Tibial nerve (tissue), 4 donors: ENCODE data around the gene SCYGR6. TPM values are rescaled to one million over a fixed set of nuclear protein-coding genes. Genes with fewer than 3 reads are reported as not detected.

Experiments
- DNase-seq, 2 donors: peaks; one replicate each; pipeline ENCODE4 v3.0.0-alpha.2; 2019; ENCODE audit warnings: low spot score in 2 of 2
- H3K27ac ChIP-seq, 4 donors: fragments of 200-600 bp; sonication (generic) in 3 of 4; one replicate each; pipeline ENCODE4 v1.5.1; 2017 to 2019; ENCODE audit warnings: mild to moderate bottlenecking in 1 of 4
- H3K27me3 ChIP-seq, 2 donors: fragments of 200-600 bp; sonication (generic) in 1 of 2; one replicate each; pipeline versions ENCODE4 v1.5.1 to v1.6.0; 2017 to 2019
- H3K36me3 ChIP-seq, 3 donors: fragments of 200-600 bp; sonication (generic); one replicate each; pipeline ENCODE4 v1.5.1; 2018 to 2019
- H3K4me1 ChIP-seq, 4 donors: fragments of 200-600 bp; sonication (generic) in 3 of 4; one replicate each; pipeline ENCODE4 v1.5.1; 2017 to 2019
- H3K4me3 ChIP-seq, 4 donors: fragments of 200-600 bp; sonication (generic) in 3 of 4; one replicate each; pipeline ENCODE4 v1.5.1; 2017 to 2019; ENCODE audit warnings: mild to moderate bottlenecking in 1 of 4, moderate library complexity in 1 of 4
- H3K9me3 ChIP-seq, 4 donors: fragments of 200-600 bp; sonication (generic) in 3 of 4; one replicate each; pipeline ENCODE4 v1.5.1; 2017 to 2019
- CTCF ChIP-seq, 5 experiments: fragments of 200-600 bp in 3 of 5; fragments of 450-650 bp in 2 of 5; sonication (generic) in 3 of 5; IDR thresholded peaks; one replicate each; pipeline ENCODE4 v1.5.1; 2016 to 2019; ENCODE audit warnings: antibody characterized with exemption in 5 of 5, mild to moderate bottlenecking in 3 of 5, moderate library complexity in 2 of 5
- EP300 ChIP-seq, 2 donors: sonication (generic); formaldehyde crosslinking; IDR thresholded peaks; one replicate each; pipeline ENCODE4 v1.6.1; 2017; ENCODE audit warnings: antibody characterized with exemption in 2 of 2, mild to moderate bottlenecking in 1 of 2
- POLR2A ChIP-seq, 2 donors: fragments of 450-650 bp; IDR thresholded peaks; one replicate each; pipeline ENCODE4 v1.6.1; 2017; ENCODE audit warnings: antibody characterized with exemption in 2 of 2, mild to moderate bottlenecking in 2 of 2, moderate library complexity in 2 of 2
- WGBS, 2 donors: methylation state at CpG; one replicate each; pipeline ENCODE4 v1.1.5; 2018; 5-methylcytosine and 5-hydroxymethylcytosine counted together
- total RNA-seq, 4 donors: library from RNA; depleted of rRNA; stranded (reverse); fragments of >200 nt; gene quantifications; one replicate each; pipeline ENCODE4 v1.1.0, GENCODE V29; 2016

SCYGR6 gene
- total RNA-seq, 4 donors from 2014 or later = not detected

GRCh38 chr2:227710986-227711385 is 13.6 kb downstream of the SCYGR6 start:
- no peak overlapping the region for H3K4me3 ChIP-seq
- H3K36me3 ChIP-seq = no peaks in the 10 kb centered on the region
- H3K27ac ChIP-seq = no peak overlapping the region
- no peaks in the 10 kb centered on the region for H3K4me1 ChIP-seq
- 86 to 91% methylated on average over 7 of the region's 7 CpGs for WGBS, 2 donors
- TF ChIP-seq CTCF (IDR thresholded peaks at IDR 0.05) (no peak), EP300 (IDR thresholded peaks at IDR 0.05) (no peak), POLR2A (IDR thresholded peaks at IDR 0.05) (no peak)
- no peaks in the 10 kb centered on the region for H3K9me3 ChIP-seq
- DNase-seq = no peak
- H3K27me3 ChIP-seq = no peaks in the 10 kb centered on the region

DNA sequence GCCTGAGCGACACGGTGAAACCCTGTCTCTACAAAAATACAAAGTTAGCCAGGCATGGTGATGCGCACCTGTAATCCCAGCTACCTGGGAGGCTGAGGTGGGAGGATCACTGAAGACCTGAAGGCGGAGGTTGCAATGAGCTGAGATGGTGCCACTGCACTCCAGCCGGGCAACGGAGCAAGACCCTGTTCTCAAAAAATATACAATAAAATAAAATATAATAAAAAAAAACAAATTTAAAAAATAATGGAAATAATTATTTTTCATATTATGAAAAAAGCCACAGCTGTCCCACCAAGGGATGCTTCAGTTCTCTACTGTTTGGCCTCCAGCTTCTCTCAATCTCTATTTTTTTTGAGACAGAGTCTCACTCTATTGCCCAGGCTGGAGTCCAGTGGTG is 17.2 kb downstream of the SCYGR6 start:
- WGBS, 2 donors = 83 to 87% methylated on average over 6 of the region's 6 CpGs
- H3K4me1 ChIP-seq = no peaks in the 10 kb centered on the region
- H3K36me3 ChIP-seq = no peaks in the 10 kb centered on the region
- H3K27ac ChIP-seq = no peak overlapping the region
- TF ChIP-seq EP300 (IDR thresholded peaks at IDR 0.05) (no peak), POLR2A (IDR thresholded peaks at IDR 0.05) (no peak), CTCF (IDR thresholded peaks at IDR 0.05) (no peak)
- DNase-seq = no peak
- H3K9me3 ChIP-seq = no peaks in the 10 kb centered on the region
- H3K27me3 ChIP-seq = no peaks in the 10 kb centered on the region
- no peak overlapping the region for H3K4me3 ChIP-seq

DNA sequence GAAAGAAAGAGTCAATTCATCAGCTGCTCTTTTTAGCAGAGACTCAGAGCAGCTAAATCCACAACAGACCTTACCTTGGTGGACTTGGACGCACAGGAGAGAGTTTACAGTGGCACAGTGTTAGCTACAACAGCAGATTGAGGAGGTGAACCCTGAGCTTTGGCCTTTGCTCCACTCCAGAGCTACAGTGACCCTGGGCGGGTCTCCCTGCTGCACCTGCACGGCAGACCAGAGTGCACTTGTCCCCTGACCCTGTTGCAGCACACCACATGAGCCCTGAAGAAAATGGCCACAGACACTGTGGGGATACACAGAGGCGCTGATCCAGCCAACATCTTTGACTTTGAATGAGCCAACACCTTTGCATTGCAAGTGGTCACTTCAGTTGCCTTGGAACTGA is 17.7 kb downstream of the SCYGR6 start:
- Histone ChIP-seq H3K4me3 (no peak overlapping the region), H3K27me3 (no peaks in the 10 kb centered on the region), H3K9me3 (no peaks in the 10 kb centered on the region), H3K27ac (no peak overlapping the region), H3K36me3 (no peaks in the 10 kb centered on the region), H3K4me1 (no peaks in the 10 kb centered on the region)
- TF ChIP-seq POLR2A (IDR thresholded peaks at IDR 0.05) (no peak), CTCF (IDR thresholded peaks at IDR 0.05) (no peak), EP300 (IDR thresholded peaks at IDR 0.05) (no peak)
- WGBS, 2 donors = 70 to 81% methylated on average over 4 of the region's 4 CpGs
- no peak for DNase-seq

GRCh38 chr2:227703961-227704360 is 20.6 kb downstream of the SCYGR6 start:
- Histone ChIP-seq H3K36me3 (no peaks in the 10 kb centered on the region), H3K27me3 (no peaks in the 10 kb centered on the region)
- 78 to 82% methylated on average over 3 of the region's 3 CpGs for WGBS, 2 donors

DNA sequence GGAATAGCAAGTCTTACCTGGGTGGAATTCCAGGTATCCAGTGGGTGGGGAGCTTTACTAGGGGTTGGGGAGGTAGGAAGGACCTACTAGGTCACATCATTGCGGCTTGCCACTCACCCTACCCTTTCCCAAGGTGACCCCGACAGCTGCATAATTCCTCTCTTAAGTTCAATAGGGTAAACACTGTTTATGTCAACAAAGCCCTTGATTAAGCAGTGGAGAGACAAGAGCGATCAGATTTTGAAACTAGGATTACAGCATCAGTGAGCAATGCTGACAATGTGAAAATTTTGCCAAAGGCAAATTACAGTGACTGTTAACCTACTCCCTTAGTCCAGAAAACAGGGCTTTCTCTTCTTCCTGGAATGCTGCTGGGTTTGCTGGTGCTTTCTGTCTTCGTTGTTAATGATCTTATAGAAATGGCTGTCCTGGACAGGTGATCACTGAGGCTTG is 21.3 kb downstream of the SCYGR6 start:
- no peak for TF ChIP-seq EP300 (IDR thresholded peaks at IDR 0.05)
- TF ChIP-seq CTCF (IDR thresholded peaks at IDR 0.05) = no peak
- no peak for TF ChIP-seq POLR2A (IDR thresholded peaks at IDR 0.05)
- WGBS, 2 donors = 35 to 39% methylated on average over 4 of the region's 4 CpGs
- no peaks in the 10 kb centered on the region for H3K4me1 ChIP-seq
- H3K27me3 ChIP-seq = no peaks in the 10 kb centered on the region
- no peaks in the 10 kb centered on the region for H3K36me3 ChIP-seq
- DNase-seq = no peak
- no peaks in the 10 kb centered on the region for H3K9me3 ChIP-seq
- H3K4me3 ChIP-seq = no peak overlapping the region
- H3K27ac ChIP-seq = no peak overlapping the region

More at GRCh38 chr2:227703961-227704360, 20.6 kb downstream of the SCYGR6 start:
- DNase-seq = no peak
- H3K4me3 ChIP-seq = no peak overlapping the region
- no peaks in the 10 kb centered on the region for H3K4me1 ChIP-seq
- no peak overlapping the region for H3K27ac ChIP-seq
- no peak for TF ChIP-seq EP300 (IDR thresholded peaks at IDR 0.05)
- TF ChIP-seq POLR2A (IDR thresholded peaks at IDR 0.05) = no peak
- no peak for TF ChIP-seq CTCF (IDR thresholded peaks at IDR 0.05)
- H3K9me3 ChIP-seq = no peaks in the 10 kb centered on the region
